Naive B cell (primary cell): ENCODE measurements around the gene NANOGP8. TPM values are rescaled to one million over a fixed set of nuclear protein-coding genes. Genes with fewer than 3 reads are reported as not detected.

Experiments used
- ATAC-seq, 2 donors: fragments of 150-1000 bp; cut with Tn5 transposase; 2 replicates each; pipeline ENCODE4 v1.10.0; 2021; ENCODE audit warnings: low read depth in 2 of 2, mild to moderate bottlenecking in 2 of 2, moderate library complexity in 2 of 2
- DNase-seq: peaks from one replicate; pipeline ENCODE4 v3.0.0; 2022
- H3K27ac Mint-ChIP-seq, 6 donors: one replicate each; pipeline ENCODE4 v1.8.0; 2020 to 2022; ENCODE audit warnings: mild to moderate bottlenecking in 6 of 6, mixed read lengths in 6 of 6, moderate library complexity in 5 of 6, inconsistent platforms in 2 of 6
- H3K27me3 Mint-ChIP-seq, 3 donors: one replicate each; pipeline ENCODE4 v1.8.0; 2021 to 2022; ENCODE audit warnings: mixed read lengths in 3 of 3, mild to moderate bottlenecking in 1 of 3
- H3K36me3 Mint-ChIP-seq, 2 donors: one replicate each; pipeline ENCODE4 v1.8.0; 2020 to 2022; ENCODE audit warnings: mixed read lengths in 2 of 2, inconsistent platforms in 1 of 2, mild to moderate bottlenecking in 1 of 2
- H3K4me1 Mint-ChIP-seq, 3 donors: one replicate each; pipeline ENCODE4 v1.8.0; 2020 to 2022; ENCODE audit warnings: mixed read lengths in 3 of 3, inconsistent platforms in 1 of 3, mild to moderate bottlenecking in 1 of 3, moderate library complexity in 1 of 3
- H3K4me3 Mint-ChIP-seq, 8 donors: one replicate each; pipeline ENCODE4 v1.8.0; 2020 to 2022; ENCODE audit warnings: mild to moderate bottlenecking in 8 of 8, mixed read lengths in 8 of 8, moderate library complexity in 8 of 8, inconsistent platforms in 2 of 8
- H3K9me3 Mint-ChIP-seq, 7 donors: one replicate each; pipeline ENCODE4 v1.8.0; 2020 to 2022; ENCODE audit warnings: mixed read lengths in 7 of 7, mild to moderate bottlenecking in 5 of 7, inconsistent platforms in 2 of 7, moderate library complexity in 1 of 7
- polyA plus RNA-seq, 6 donors: library from polyadenylated mRNA; unstranded; fragments of 300-500 nt; fragmentation: Illumina TruSeq; gene quantifications; one replicate each; pipeline ENCODE4 v1.2.3, GENCODE V29; 2021; ENCODE audit warnings: low read depth in 6 of 6

The NANOGP8 gene
- polyA plus RNA-seq, 6 donors from 2014 or later, result not detected

DNA sequence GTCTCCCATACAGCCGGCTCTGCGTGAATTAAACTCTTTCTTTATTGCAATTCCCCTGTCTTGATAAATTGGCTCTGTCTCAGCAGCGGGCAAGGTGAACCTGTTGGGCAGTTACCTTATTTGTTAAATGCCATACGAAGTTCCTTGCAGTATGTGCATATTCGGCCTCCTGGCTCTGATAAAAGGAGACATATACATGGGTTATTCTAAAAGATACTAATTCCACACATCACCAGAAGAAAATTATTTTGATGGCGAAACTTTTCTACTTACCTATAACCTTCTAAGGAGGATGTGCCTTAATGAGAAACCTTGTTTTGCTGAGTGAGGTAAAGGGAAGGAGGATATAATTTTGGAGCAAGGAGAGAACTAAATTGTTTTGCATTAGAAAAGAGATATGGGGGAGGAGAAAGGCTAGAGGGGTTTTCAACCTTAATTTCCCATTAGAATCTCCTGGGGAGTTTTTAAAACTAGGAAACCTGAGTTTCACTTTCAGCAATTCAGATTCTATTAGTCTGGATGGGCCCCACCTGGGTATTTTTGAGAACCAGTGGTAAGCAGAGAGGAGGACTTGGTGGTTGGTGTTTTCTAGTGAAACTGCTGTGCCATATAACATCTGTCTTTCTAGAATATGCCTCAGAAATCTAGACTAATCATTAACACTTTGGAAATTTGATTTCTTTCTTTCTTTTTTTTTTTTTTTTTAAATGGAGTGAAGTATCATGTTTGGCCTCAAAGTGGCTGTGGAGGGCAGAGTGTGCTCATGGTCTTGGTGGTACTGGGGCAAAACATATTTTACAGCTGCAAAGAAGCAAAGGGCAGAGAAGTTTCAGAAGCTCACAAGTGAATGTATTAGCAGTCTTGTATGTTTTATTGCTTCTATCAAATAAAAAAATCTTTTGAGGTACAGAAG is 23.0 kb downstream of the NANOGP8 start:
- no peak overlapping the region for H3K4me3 Mint-ChIP-seq
- ATAC-seq (no peak), DNase-seq (no peak)
- H3K36me3 Mint-ChIP-seq, result no peaks in the 10 kb centered on the region
- H3K27ac Mint-ChIP-seq, result no peak overlapping the region
- no peaks in the 10 kb centered on the region for H3K9me3 Mint-ChIP-seq
- no peaks in the 10 kb centered on the region for H3K4me1 Mint-ChIP-seq
- H3K27me3 Mint-ChIP-seq, result peaks cover 0 to 5% (median 4%) of the 10 kb centered on the region in 3 donors

DNA sequence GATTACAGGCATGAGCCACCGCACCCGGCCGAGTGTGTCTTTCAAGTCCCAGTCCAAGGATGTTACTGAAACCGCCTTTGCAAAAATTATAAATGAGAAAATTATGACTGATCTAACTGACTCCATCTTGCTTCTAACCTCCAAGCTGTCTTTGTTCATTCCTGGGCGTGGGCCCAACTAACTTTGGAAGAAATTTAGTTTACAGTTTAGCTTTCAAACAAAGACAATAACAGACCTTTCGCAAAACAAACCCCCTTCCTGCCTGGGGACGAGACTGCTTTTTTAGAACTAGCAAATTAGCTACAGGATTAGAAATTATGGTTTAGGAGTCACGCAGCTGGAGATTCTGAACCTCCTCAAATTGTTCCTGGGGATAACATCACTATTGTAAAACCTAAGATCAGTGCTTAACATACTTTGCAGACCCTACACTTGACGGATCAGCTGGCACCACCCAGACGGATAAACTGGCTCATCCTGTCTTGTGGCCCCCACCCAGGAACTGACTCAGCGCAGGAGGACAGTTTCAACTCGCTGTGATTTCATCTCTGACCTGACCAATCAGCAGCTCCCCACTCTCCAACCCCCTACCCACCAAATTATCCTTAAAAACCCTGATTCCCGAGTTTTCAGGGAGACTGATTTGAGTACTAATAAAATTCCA is 23.8 kb downstream of the NANOGP8 start:
- Mint-ChIP-seq H3K9me3 (no peaks in the 10 kb centered on the region), H3K4me1 (no peaks in the 10 kb centered on the region), H3K4me3 (no peak overlapping the region), H3K36me3 (no peaks in the 10 kb centered on the region), H3K27ac (no peak overlapping the region), H3K27me3 (peaks cover 0 to 4% (median 4%) of the 10 kb centered on the region in 3 donors)
- ATAC-seq (no peak), DNase-seq (no peak)

- Mint-ChIP-seq H3K27ac (no peak overlapping the region), H3K4me3 (no peak overlapping the region)
- no peak for DNase-seq
Measured at GRCh38 chr15:35060591-35060990, 24.5 kb downstream of the NANOGP8 start.

GRCh38 chr15:35058534-35059054 is 26.5 kb downstream of the NANOGP8 start:
- Mint-ChIP-seq H3K4me1 (no peaks in the 10 kb centered on the region), H3K9me3 (no peaks in the 10 kb centered on the region), H3K27me3 (no peaks in the 10 kb centered on the region), H3K4me3 (no peak overlapping the region), H3K27ac (no peak overlapping the region), H3K36me3 (no peaks in the 10 kb centered on the region)
- DNase-seq (no peak), ATAC-seq (no peak)

More at GRCh38 chr15:35060591-35060990, 24.5 kb downstream of the NANOGP8 start:
- no peaks in the 10 kb centered on the region for H3K9me3 Mint-ChIP-seq
- no peaks in the 10 kb centered on the region for H3K27me3 Mint-ChIP-seq
- no peaks in the 10 kb centered on the region for H3K4me1 Mint-ChIP-seq
- H3K36me3 Mint-ChIP-seq, result no peaks in the 10 kb centered on the region
- no peak for ATAC-seq

GRCh38 chr15:35055416-35056105 is 29.5 kb downstream of the NANOGP8 start:
- DNase-seq (no peak), ATAC-seq (no peak)
- Mint-ChIP-seq H3K9me3 (peaks cover 0 to 1% (median 0%) of the 10 kb centered on the region in 7 donors), H3K27ac (peak overlapping the region in 1 of 6 donors; percentile 40), H3K27me3 (no peaks in the 10 kb centered on the region), H3K4me3 (no peak overlapping the region), H3K36me3 (no peaks in the 10 kb centered on the region), H3K4me1 (no peaks in the 10 kb centered on the region)

GRCh38 chr15:35054380-35054779 is 30.7 kb downstream of the NANOGP8 start:
- H3K27ac Mint-ChIP-seq, result no peak overlapping the region
- H3K27me3 Mint-ChIP-seq, result no peaks in the 10 kb centered on the region
- ATAC-seq, result no peak
- H3K36me3 Mint-ChIP-seq, result no peaks in the 10 kb centered on the region
- no peak for DNase-seq
- peaks cover 0 to 3% (median 0%) of the 10 kb centered on the region in 7 donors for H3K9me3 Mint-ChIP-seq
- H3K4me1 Mint-ChIP-seq, result no peaks in the 10 kb centered on the region
- no peak overlapping the region for H3K4me3 Mint-ChIP-seq

DNA sequence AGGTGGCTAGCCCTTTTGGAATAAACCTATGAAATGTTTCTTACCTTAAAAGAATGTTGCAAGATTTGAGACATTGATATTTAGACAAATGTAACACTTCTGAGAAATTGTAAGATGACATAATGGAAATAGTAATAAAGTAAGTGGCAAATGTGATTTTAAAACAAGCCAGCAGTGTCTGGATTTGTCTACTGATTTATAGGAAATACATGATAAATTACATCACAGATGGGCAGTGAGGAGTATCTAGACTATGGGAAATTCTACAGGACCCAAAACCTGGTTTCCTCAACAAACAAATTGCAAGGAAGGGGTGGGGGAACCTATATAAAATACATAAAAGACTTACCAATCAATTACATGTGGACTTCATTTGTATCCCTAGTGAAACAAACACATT is 37.1 kb downstream of the NANOGP8 start:
- H3K36me3 Mint-ChIP-seq, result no peaks in the 10 kb centered on the region
- H3K27ac Mint-ChIP-seq, result no peak overlapping the region
- H3K4me3 Mint-ChIP-seq, result no peak overlapping the region
- H3K27me3 Mint-ChIP-seq, result no peaks in the 10 kb centered on the region
- no peak for DNase-seq
- no peak for ATAC-seq
- peaks cover 0 to 3% (median 0%) of the 10 kb centered on the region in 7 donors for H3K9me3 Mint-ChIP-seq
- peaks cover 3 to 6% (median 6%) of the 10 kb centered on the region in 3 donors for H3K4me1 Mint-ChIP-seq

- no peaks in the 10 kb centered on the region for H3K36me3 Mint-ChIP-seq
- DNase-seq (no peak), ATAC-seq (no peak)
- peaks cover 0 to 3% (median 0%) of the 10 kb centered on the region in 7 donors for H3K9me3 Mint-ChIP-seq
- no peak overlapping the region for H3K4me3 Mint-ChIP-seq
- no peak overlapping the region for H3K27ac Mint-ChIP-seq
- peaks cover 3 to 7% (median 6%) of the 10 kb centered on the region in 3 donors for H3K4me1 Mint-ChIP-seq
- H3K27me3 Mint-ChIP-seq, result no peaks in the 10 kb centered on the region
Measured at GRCh38 chr15:35047528-35047927, 37.6 kb downstream of the NANOGP8 start.

GRCh38 chr15:35043373-35044095 is 41.6 kb downstream of the NANOGP8 start:
- Mint-ChIP-seq H3K4me3 (no peak overlapping the region), H3K27me3 (no peaks in the 10 kb centered on the region), H3K4me1 (peaks cover 3 to 7% (median 6%) of the 10 kb centered on the region in 3 donors), H3K27ac (no peak overlapping the region), H3K9me3 (no peaks in the 10 kb centered on the region), H3K36me3 (no peaks in the 10 kb centered on the region)
- DNase-seq, result no peak
- ATAC-seq, result no peak

DNA sequence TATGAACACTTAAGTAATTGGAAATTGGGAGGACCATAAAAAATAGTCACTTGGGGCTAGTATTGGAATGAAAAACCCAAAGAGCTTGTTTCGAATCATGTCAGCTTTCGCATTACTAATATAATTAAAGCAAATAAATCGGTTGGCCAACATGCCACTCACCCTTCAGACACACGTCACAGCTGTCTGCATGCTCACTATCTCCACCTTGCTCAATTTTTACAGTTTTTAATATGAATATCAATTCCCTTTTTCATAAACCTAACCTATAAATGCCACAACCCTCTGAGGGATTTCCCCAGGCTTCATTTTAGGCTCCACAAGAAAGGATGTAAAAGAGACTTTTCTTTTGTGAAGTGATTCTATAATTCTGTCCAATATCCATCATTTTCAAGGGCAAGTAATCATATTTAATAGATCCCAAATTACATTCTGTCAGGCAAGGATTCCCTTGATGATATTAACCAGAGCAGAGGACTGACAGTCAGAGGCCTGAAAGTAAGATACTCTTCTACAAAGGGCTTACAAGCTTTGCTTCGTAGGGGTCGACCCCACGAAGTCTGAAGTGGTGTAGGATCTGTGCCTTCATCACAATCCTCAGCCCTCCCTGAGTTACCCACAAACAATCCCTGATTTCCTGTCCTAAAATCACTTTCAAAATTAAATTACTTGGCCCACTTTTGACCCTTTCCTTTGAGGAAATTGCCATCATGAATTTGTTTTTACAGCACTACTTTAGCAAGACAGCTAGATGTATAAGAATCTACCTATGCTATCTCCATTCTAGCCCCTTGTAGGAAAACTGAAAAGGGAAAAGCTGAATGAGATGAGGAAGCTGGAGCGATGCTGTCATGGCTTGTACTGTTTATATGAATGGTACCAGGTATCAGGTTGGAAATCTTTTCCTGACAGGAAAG is 44.5 kb downstream of the NANOGP8 start:
- DNase-seq (no peak), ATAC-seq (no peak)
- H3K27ac Mint-ChIP-seq, result no peak overlapping the region
- no peaks in the 10 kb centered on the region for H3K36me3 Mint-ChIP-seq
- H3K4me3 Mint-ChIP-seq, result no peak overlapping the region
- H3K4me1 Mint-ChIP-seq, result peaks cover 3 to 7% (median 6%) of the 10 kb centered on the region in 3 donors
- H3K27me3 Mint-ChIP-seq, result no peaks in the 10 kb centered on the region
- H3K9me3 Mint-ChIP-seq, result no peaks in the 10 kb centered on the region

DNA sequence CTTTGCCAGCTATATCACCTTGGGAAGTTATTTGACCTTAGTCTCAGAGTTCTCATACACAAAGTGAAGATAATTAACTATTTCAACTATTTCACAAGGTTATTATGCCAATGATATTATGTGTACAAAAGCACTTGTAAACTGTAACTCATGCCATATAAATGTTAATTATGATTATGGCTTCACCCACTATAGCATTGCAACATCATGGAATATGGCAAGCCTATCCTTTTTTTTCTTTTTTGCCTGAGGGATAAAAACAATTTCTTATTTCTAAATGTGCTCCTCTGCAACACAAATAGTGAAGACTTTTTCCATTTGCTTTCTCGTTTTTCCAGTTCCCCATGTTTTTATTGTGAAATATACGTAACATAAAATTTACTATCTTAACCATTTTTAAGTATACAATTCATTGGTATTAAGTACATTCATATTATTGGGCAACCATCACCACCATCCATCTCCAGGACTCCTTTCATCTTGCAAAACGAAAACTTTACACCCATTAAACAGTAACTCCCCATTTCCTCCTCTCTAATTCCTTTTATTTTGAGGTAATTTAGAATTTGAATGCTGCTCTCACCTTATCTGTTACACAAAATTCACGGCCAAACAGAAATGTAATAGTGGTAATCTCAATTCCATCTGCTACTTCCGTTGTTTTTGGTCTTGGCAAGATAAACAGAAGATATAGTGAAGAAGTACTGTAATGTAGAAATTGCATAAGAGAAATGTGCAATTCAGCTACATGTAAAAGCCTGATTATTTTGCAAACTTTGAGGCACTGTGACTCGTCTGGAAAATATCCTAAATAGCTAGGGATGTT is 46.3 kb downstream of the NANOGP8 start:
- Mint-ChIP-seq H3K9me3 (no peaks in the 10 kb centered on the region), H3K36me3 (no peaks in the 10 kb centered on the region), H3K27ac (no peak overlapping the region), H3K27me3 (no peaks in the 10 kb centered on the region), H3K4me1 (peaks cover 3 to 7% (median 6%) of the 10 kb centered on the region in 3 donors), H3K4me3 (no peak overlapping the region)
- DNase-seq (no peak), ATAC-seq (no peak)
